GM18511 (cell line): ENCODE data around the gene MCL1.
"Not testable (repeated sequence)": the region's sequence is repeated elsewhere in the genome, so short reads cannot be mapped to it uniquely, and the experiment has no call there.

Source experiments
- ATAC-seq: cut with Tn5 transposase; IDR thresholded peaks from one replicate; pipeline ENCODE4 v1.9.1; 2021; ENCODE audit warnings: mild to moderate bottlenecking, moderate library complexity; ENCODE audit not compliant: unreplicated experiment

Gene MCL1

DNA sequence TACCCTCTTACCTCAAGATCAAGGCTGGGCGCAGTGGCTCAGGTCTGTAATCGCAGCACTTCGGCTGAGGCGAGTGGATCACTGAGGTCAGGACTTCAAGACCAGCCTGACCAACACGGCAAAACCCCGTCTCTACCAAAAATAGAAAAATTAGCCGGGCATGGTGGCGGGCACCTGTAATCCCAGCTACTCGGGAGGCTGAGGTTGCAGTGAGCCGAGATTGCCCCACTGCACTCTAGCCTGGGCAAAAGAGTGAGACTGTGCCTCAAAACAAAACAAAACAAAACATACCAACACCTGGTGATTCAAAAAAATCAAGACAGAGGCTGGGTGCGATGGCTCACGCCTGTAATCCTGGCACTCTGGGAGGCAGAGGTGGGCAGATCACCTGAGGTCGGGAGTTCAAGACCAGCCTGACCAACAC lies 5.8 kb downstream of the MCL1 start:
- ATAC-seq: not testable (repeated sequence)

- ATAC-seq: no peak
Measured at GRCh38 chr1:150572918-150573647, 6.3 kb downstream of the MCL1 start.

DNA sequence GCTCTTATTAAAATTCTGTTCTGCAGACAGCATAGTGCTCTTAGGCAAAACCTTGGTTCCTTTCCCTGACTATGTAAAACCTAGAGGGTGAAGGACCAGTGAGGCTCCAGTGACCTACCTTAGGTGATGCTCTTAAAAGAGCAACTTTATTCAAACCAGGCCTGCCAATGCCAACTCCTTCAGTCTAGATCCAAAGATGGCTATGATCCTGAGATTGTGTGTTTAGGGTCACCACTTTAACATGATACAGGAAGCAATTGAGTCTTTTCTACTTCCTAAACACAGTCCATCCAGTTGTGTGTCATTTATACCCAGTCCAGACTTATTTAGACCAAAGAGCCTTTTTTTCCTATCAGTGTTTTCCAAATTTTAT lies 10.8 kb downstream of the MCL1 start:
- ATAC-seq: no peak

DNA sequence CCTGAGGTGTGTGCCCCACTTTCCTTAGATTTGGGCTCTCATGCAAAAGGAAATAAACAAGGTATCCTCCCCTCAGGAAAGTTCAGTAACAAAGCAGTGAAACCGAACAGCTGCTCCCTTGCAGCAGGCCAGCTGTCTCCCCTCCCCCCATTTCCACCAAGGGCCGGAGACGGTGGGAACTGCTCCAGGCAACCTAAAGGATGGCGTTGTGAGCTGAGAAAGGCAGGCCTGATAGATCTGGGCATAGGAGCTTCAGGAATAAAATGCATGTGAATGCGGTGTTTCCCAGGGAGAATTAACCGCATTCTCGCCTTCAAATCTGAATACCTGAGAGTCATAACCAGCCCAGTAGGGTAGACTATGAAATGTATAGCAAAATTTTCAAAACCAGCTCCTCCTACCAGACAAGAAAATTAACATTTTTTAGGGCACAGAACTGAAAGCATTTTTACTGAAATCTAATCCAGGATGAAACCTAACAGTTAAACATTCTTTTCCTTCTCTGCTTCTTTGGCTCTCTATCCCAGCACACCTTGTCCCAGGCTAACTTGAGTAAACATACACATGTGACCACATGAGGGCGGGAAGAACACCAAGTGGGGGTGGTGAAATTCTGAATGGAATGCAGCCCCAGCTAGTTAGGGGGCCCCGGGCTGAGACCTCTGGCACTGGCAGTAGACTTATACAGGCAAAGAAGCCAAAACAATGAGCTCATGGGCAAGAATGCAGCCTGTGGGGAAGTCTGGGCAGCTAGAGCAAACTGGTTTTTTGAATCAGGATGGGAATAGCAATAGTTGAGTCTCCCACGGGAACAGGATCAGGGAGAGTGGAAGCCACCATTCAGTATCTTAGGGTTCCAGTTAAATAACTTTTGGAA lies 11.5 kb downstream of the MCL1 start:
- peak; percentile 32 for ATAC-seq

DNA sequence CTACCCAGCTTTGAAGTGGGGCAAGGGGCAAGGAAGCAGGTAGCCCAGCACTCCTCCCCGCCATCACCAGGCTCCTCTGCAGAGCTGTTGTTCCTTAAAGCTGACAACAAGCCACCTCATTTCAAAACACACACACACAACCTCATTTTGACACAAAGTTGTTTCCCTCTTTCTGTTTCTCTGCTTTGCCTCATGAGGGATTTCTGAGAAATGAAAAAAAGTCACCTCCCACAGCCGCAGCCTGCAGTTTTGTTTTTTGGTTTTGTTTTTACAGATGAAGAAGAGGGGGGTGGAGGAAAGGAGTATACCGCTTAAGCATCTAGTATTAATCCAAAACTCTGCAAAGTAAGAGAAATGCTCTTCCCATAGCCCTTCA lies 12.1 kb downstream of the MCL1 start:
- ATAC-seq: peak; percentile 44

GRCh38 chr1:150566589-150567340 lies 12.6 kb downstream of the MCL1 start:
- ATAC-seq: no peak

DNA sequence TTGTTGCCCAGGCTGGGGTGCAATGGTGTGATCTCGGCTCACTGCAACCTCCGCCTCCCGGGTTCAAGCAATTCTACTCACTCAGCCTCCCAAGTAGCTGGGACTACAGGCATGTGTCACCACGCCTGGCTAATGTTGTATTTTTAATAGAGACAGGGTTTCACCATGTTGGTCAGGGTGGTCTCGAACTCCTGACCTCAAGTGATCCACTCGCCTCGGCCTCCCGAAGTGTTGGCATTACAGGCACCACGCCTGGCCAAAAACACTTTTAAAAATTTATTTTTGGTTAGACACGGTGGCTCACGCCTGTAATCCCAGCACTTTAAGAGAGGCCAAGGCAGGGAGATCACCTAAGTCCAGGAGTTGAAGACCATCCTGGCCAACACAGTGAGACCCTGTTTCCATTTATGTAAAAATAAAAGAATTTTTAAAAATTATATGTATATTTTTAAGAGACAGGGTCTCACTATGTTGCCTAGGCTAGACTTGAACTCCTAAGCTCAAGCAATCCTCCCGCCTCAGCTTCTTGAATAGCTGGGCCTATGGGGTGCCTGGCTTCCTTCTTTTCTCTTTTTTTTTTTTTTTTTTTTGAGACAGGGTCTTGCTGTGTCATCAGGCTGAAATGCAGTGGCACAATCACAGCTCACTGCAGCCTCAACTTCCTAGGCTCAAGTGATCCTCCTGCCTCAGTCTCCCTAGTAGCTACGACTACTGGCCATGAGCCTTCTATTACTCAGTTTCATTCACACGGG lies 14.0 kb downstream of the MCL1 start:
- ATAC-seq: not testable (repeated sequence)

DNA sequence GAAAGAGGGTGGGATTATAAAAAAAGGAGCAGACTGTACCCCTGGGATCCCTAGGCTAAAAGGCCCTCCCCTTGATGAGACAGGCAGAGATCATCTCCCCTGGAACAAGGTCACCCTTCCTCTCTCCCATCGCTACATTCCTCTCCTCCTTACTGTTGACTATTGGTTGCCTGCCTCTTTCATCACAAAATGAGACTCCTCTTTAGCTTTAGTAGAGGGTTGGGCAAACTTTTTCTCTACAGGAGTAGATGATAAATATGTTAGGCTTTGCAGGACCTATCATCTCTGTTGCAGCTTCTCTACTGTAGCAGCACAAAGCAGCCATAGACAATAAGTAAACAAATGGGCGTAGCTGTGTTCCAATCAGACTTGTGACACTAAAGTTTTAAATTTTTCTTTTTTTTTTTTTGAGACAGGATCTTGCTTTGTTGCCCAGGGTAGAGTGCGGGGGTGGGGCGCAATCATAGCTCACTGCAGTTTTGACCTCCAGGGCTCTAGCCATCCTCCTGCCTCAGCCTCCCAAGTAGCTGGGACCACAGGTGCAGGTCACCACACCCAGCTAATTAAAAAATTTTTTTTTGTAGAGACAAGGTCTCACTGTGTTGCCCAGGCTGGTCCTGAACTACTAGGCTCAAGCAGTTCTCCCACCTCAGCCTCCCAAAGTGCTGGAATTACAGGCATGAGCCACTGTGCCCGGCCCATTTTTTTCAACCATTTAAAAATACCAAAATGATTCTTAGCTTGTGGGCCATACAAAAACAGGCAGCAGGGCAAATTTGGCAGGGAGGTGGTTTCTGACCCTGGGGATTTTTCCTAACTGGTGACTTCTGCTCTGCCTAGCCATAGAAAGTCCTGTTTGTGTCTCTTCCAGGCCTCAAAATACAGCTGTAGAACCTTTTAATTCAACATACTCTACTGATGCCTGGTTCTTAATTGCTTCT lies 15.1 kb downstream of the MCL1 start:
- no peak for ATAC-seq

- peak; percentile 24 for ATAC-seq
Measured at GRCh38 chr1:150563340-150564038, 15.9 kb downstream of the MCL1 start.

- peak; percentile 44 for ATAC-seq
Measured at GRCh38 chr1:150562446-150563339, 16.7 kb downstream of the MCL1 start.

DNA sequence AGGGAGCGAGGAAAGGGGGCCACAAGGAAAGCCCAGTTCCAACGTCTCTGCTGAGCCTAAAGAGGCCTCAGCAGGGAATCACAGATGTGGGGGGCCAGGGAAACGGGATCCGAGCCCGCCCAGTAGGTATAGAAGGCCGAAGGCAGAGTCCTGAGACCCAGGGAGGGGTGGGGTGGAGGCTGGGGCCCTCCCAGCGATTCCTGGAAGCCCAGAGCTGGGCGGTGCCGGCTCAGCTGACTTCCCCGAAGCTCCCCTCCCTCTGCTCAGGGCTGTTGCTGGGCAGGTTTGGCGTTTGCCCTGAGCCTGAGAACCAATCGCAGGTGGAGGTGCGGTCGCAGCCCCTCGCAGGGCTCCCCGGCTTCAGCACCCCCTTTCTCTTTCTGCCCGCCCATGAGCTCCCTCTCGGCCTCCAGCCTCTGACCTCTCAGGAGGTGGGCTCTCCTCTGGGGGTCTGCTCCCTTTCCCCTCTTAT lies 17.4 kb downstream of the MCL1 start:
- peak; percentile 46 for ATAC-seq

DNA sequence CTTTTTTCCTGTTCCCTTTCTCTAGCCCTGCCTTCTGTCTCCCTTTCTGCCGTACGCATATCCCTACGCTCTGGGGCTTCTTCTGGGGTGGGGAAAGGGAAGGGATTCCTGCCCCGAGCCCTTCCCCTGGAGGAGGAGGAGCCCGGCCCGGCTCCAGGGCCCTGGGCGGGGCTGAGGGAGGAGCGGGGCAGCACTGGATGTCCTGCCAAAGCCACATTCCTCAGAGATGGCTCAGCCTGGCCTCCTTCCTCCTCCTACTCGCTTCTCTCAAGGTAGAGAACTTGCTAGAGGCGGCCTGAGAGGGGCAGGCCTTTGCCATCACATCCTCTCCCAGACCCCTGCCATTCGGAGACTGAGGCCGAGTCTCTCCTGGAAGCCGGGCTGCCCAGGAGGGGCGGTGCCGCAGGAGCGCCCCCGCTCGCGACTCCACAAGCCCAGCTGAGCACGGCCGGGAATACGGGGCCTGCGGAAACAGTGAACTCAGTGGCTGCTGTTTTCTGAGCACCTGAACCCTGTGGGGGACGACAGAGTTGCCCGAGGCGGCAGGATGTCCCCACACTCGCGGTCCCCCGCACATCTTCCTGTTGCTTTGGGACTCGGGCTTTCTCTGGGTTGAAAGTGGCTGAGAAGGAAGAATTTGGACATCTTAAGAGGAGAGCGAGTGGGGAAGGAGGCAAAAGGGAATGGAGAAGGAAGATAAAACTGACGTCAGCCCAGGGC lies 18.0 kb downstream of the MCL1 start:
- peak; percentile 19 for ATAC-seq

DNA sequence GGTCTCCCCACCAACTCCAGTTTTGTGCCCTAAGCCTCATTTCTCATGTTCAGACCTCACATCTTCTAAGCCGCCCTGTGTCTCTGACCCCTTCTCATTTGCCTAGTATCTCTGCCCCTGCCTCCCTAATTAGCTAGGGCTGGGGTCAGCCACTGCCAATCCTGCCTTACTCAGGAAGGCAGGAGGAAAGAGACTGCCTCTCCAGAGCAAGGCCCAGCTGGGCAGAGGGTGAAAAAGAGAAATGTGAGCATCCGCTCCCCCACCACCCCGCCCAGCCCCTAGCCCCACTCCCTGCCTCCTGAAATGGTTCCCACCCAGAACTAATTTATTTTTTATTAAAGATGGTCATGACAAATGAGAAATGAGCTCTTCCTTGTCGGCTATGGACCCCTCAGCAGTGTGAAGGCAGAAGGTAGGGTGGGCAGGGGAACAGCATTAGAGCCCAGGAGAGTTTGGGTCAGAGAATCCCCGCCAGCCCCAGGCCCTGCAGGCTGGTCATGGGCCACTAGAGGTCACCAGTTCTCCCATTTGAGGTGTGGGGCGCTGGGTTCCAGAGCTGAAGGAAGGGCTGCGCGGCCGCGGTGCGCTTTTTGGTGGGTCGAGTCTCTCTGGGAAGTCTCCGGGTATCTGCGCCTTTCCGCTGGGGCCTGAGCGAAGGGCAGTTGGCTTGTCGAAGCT lies 18.7 kb downstream of the MCL1 start:
- ATAC-seq: peak; percentile 39

- ATAC-seq: no peak
Measured at GRCh38 chr1:150560011-150560438, 19.4 kb downstream of the MCL1 start.

GRCh38 chr1:150559656-150560010 lies 19.8 kb downstream of the MCL1 start:
- ATAC-seq: no peak

- ATAC-seq: no peak
Measured at GRCh38 chr1:150558761-150559655, 20.4 kb downstream of the MCL1 start.
